Lower lobe of right lung (tissue), 2 donors: Measurements from ENCODE around the gene SSH2. TPM values are rescaled to one million over a fixed set of nuclear protein-coding genes. Genes with fewer than 3 reads are reported as not detected.

ENCODE experiments used
- ATAC-seq, 2 donors: fragments of 200-7000 bp; cut with Tn5 transposase; one replicate each; pipeline ENCODE4 v1.9.1; 2020 to 2022; ENCODE audit warnings: mild to moderate bottlenecking in 2 of 2, moderate library complexity in 2 of 2
- DNase-seq: peaks from one replicate; pipeline ENCODE4 v3.0.0-alpha.2; 2020
- H3K27ac ChIP-seq: fragments of 200-600 bp; one replicate; pipeline ENCODE4 v1.8.0; 2022
- H3K27me3 ChIP-seq: fragments of 200-600 bp; one replicate; pipeline ENCODE4 v1.8.0; 2022; ENCODE audit warnings: low read depth
- H3K36me3 ChIP-seq: fragments of 200-600 bp; one replicate; pipeline ENCODE4 v1.8.0; 2022; ENCODE audit warnings: mild to moderate bottlenecking
- H3K4me1 ChIP-seq: fragments of 200-600 bp; one replicate; pipeline ENCODE4 v1.8.0; 2022
- H3K4me3 ChIP-seq: fragments of 200-600 bp; one replicate; pipeline ENCODE4 v1.8.0; 2022; ENCODE audit warnings: mild to moderate bottlenecking
- H3K9me3 ChIP-seq: fragments of 200-600 bp; one replicate; pipeline ENCODE4 v1.8.0; 2022
- CTCF ChIP-seq: fragments of 200-600 bp; IDR thresholded peaks from one replicate; pipeline ENCODE4 v1.8.0; 2022; ENCODE audit warnings: antibody characterized with exemption, mild to moderate bottlenecking
- intact Hi-C: fragments of 100-400 bp; cut with DNase I; formaldehyde crosslinking; loops from one replicate; pipeline ENCODE4 v1.11.0; 2022
- total RNA-seq: library from RNA; stranded (reverse); fragmentation: NEBNext Ultra II Directional; extraction: Animal tissue kit (Norgen Biotek cat#: 25700); gene quantifications from one replicate; pipeline ENCODE4 v1.2.1, GENCODE V29; 2021
- donor health status: DM: no; HTN: yes; CAD: no; lungs with severe emphysema.

SSH2 gene
- total RNA-seq, 1 donor from 2014 or later, result 105 TPM

DNA sequence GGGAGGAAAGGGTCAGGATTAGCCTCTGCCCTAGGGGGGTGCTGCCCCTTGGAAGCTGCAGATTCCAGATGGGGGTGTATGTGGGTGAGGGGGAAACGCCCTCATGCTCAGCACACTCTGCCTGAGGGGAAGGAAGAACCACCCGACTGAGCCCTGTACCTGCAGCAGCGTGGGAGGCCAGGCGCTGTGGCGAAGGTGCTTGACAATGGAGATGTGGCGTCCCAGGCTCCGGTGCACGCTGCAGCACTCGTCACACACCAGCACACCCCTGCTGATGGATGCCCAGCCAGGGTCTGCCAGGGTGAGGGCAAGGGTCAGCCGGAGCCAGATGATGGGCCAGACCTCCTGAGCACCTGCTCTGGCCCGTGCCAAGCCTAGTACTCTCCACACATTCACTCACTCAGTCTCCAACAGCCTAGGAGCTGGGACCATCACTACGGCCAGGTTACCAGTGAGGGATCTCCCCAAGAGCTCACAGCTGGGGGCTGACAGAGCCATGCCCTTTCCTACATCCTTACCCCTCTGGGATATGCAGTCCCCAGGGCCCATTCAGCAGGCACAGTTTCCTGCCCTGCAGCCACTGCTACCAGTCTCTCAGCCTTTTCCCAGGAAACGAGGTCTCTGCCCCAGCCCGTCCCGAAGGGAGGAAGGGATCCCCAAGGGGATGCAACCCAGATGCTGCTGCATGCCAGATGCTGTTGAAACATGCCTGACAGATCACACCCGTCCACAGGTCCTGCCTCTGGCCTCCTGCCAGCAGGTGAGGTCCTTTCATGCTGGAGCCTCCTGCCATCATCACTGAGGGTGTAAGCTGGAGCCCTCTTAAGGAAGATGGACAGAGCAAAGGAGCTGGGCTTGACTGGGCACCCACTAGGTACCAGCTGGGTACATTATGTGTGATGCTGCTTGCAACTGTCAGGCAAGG lies 346.4 kb downstream of the SSH2 start:
- H3K27ac ChIP-seq, result peak overlapping the region; percentile 87
- intact Hi-C loops, result no loop called here
- no peak for ATAC-seq

GRCh38 chr17:29582772-29583171 lies 347.3 kb downstream of the SSH2 start:
- no peak for DNase-seq
- no peaks in the 10 kb centered on the region for H3K9me3 ChIP-seq
- no peak for ATAC-seq
- no peak for TF ChIP-seq CTCF
- intact Hi-C loops, result no loop called here
- H3K4me1 ChIP-seq, result peaks cover 51% of the 10 kb centered on the region
- H3K27me3 ChIP-seq, result no peaks in the 10 kb centered on the region
- H3K27ac ChIP-seq, result no peak overlapping the region
- H3K36me3 ChIP-seq, result peaks cover 47% of the 10 kb centered on the region
- H3K4me3 ChIP-seq, result no peak overlapping the region

More for the DNA sequence above, 346.4 kb downstream of the SSH2 start:
- DNase-seq, result peak; percentile 46
- Histone ChIP-seq H3K4me3 (peak overlapping the region; percentile 17), H3K27me3 (no peaks in the 10 kb centered on the region), H3K9me3 (no peaks in the 10 kb centered on the region), H3K36me3 (peaks cover 39% of the 10 kb centered on the region), H3K4me1 (peaks cover 59% of the 10 kb centered on the region)
- no peak for TF ChIP-seq CTCF

GRCh38 chr17:29582254-29582765 lies 347.7 kb downstream of the SSH2 start:
- no peak overlapping the region for H3K27ac ChIP-seq
- H3K9me3 ChIP-seq, result no peaks in the 10 kb centered on the region
- no peak overlapping the region for H3K4me3 ChIP-seq
- no peak for TF ChIP-seq CTCF
- H3K36me3 ChIP-seq, result peaks cover 52% of the 10 kb centered on the region
- H3K27me3 ChIP-seq, result no peaks in the 10 kb centered on the region
- ATAC-seq (no peak), DNase-seq (no peak)
- intact Hi-C loops, result no loop called here
- H3K4me1 ChIP-seq, result peaks cover 46% of the 10 kb centered on the region

DNA sequence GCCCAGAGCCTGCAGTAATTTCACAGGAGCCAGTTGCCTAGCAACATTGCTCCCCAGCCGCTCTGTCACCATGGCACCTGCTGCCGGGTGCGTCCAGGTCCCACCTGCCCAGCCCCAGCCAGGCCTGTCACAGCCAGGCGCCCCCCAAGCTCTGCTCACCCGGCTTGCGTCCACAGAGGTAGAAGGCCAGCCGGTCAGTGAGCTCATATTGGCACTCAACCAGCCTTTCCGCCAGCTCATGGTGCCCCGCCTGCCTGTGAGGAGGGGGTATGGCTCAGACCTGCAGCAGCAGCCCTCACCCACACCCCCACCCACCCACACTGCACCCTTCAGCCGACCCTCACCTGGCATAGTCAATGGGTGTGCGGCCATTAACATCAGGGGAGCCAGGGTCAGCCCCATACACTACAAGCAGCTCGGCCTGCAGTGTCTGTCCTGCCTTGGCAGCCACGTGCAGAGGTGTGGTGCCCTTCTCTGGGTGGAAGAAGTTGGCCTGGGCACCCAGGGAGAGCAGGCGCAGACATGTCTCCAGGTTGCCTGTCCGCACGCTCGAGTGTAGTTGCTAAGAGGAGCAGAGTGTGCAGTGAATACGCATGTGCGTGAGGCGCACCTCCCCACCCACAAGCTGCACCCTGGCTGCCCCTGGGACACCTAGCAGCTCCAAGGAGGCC lies 348.3 kb downstream of the SSH2 start:
- H3K4me1 ChIP-seq, result peaks cover 41% of the 10 kb centered on the region
- no peaks in the 10 kb centered on the region for H3K27me3 ChIP-seq
- peaks cover 58% of the 10 kb centered on the region for H3K36me3 ChIP-seq
- intact Hi-C loops, result no loop called here
- no peak overlapping the region for H3K4me3 ChIP-seq
- TF ChIP-seq CTCF, result no peak
- H3K27ac ChIP-seq, result no peak overlapping the region
- H3K9me3 ChIP-seq, result no peaks in the 10 kb centered on the region
- DNase-seq (peak; percentile 47), ATAC-seq (no peak)

DNA sequence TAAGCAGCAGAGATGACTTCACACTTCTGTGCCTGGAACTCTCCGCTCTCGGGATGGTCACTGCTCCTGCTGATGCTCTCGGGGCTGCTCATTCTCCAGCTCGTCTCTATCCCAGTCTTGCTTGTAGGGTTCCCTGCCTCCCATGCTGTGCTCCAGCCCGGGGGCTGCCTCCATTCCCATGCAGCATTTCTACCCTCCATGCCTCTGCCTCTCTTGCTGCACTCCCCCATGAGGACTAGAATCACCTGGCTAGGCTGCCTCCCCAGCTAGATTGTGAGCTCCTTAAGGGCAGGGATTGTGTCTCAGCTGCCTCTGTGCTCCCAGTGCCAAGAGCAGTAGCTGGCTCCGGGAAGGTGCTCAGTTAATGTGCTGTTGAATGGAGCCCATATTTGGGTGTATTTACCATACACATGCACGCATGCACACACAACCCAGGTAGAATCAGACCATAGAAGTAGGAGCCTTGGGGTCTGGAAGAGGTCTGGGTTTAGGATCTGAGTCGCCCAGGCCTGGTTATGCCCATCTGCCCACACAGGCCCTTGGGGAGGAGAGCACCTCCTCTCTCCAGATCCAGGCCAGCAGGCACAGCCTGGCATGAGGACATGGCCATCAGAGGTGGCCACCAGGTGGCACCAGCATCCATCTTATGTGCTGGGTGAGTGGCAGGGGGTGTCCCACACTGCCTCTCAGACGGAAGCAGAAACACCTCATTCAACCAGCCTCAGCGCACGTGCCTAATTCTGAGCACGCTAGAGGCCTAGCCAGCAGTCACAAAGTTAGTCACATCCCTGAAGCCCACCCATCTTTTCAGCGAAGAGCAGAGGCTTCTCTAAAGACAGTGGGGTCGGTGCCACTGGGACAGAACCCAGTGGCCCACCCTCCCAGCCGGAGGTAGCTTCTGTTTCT lies 349.9 kb downstream of the SSH2 start:
- Histone ChIP-seq H3K4me1 (peaks cover 25% of the 10 kb centered on the region), H3K4me3 (no peak overlapping the region), H3K9me3 (no peaks in the 10 kb centered on the region), H3K27me3 (no peaks in the 10 kb centered on the region), H3K27ac (no peak overlapping the region), H3K36me3 (peaks cover 74% of the 10 kb centered on the region)
- ATAC-seq (peak; percentile 89 to 91), DNase-seq (peak; percentile 90)
- intact Hi-C loops, result no loop called here
- TF ChIP-seq CTCF, result peak; percentile 96
